ENCODE results near the gene SLC46A1. TPM values are rescaled to one million over a fixed set of nuclear protein-coding genes. Genes with fewer than 3 reads are reported as not detected.

The SLC46A1 gene
- total and polyA plus RNA-seq, 9 of the 15 experiments (the other 6 are each of a cell fraction or from before 2014, with no cell fraction given), result 0.24 to 5.5 (median 3.1) TPM

- TF ChIP-seq PURB (CRISPR knock-in tag; IDR thresholded peaks at IDR 0.05; ENCODE audit: low read depth), result no peak
- TF ChIP-seq POLR2H (tag; IDR thresholded peaks at IDR 0.05; ENCODE audit: low read depth), result peak; percentile 88
- TF ChIP-seq ZBTB40 (IDR thresholded peaks at IDR 0.05), result peak; percentile 99
- TF ChIP-seq ZBTB40 (CRISPR knock-in tag; IDR thresholded peaks at IDR 0.05), result no peak
- TF ChIP-seq BMI1 (IDR thresholded peaks at IDR 0.05; ENCODE audit: low read length), result no peak
- no peak for TF ChIP-seq HINFP (tag; conservative IDR thresholded peaks at IDR 0.05; ENCODE audit: low read depth)
- peak; percentile 82 for TF ChIP-seq EP400 (IDR thresholded peaks at IDR 0.05)
- no peak for TF ChIP-seq ZNF146 (CRISPR knock-in tag; IDR thresholded peaks at IDR 0.05; ENCODE audit: unreplicated experiment)
- no peak for TF ChIP-seq HSF4 (CRISPR knock-in tag; IDR thresholded peaks at IDR 0.05; ENCODE audit: borderline replicate concordance)
- TF ChIP-seq ZNF830 (CRISPR knock-in tag; IDR thresholded peaks at IDR 0.05), result no peak
- peak; percentile 35; the same call in 1 of the 2 replicates for TF ChIP-seq CBX1 (IDR thresholded peaks at IDR 0.05; ENCODE audit: low read depth)
- TF ChIP-seq RBM15 (IDR thresholded peaks at IDR 0.05; ENCODE audit: insufficient read depth, low read length), result no peak
- no peak for TF ChIP-seq ZMIZ1 (IDR thresholded peaks at IDR 0.05; ENCODE audit: low read depth in 2 of 2, low read length in 2 of 2)
Observed at GRCh38 chr17:28357061-28357900, 48.7 kb downstream of the SLC46A1 start, which contains the start of gene POLDIP2 (continued).

Measured in K562 (cell line).